ENCODE data around the gene TENM4.

Gene TENM4

DNA sequence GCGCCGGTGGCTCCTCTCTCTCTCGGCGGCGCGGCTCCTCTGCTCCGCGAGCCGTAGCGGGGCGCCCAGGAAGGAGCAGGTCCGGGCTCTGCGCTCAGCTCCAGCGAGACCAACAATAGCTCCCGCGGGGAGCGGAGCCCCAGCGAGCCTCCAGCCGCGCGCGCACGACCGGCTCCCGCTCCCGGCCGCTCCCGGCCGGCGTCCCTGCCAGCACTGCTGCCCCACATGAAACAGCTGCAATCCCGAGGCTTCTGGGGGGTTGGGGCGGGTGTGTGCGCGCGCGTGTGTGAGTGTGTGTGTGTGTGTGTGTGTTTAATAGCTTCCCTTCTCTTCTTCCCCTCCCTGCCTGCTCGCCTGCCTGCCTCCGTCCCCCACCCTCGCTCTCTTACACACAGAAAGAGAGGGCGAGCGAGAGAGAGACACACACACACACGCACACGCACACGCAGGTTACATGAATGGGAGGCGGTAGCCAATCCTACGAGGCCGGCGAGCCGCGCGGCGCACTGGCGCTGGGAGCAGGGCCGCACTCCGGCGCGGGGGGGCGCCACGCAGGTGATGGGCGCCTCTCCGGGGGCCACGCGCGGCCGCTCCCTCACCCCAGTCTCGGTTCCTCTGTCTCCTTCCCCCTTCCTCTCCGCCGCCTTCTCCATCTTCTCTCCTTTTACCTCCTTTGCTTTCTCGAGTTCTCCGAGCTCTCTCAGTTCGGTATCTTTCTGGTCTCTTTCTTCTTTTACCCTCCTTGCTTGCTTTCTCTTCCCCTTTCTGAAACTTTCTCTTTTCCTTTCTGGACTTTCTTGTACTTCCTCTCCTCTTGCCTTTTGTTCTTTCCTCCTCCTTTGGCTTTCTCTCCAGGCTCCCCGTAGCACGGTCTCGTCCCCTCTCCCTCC lies at the start of gene TENM4:
Gene TENM4, minus strand, starts transcription at position 460 of the 890 bp plus-strand sequence. CDS start 371,086 bp downstream, outside the sequence.
- TF ChIP-seq, protein P1, sequence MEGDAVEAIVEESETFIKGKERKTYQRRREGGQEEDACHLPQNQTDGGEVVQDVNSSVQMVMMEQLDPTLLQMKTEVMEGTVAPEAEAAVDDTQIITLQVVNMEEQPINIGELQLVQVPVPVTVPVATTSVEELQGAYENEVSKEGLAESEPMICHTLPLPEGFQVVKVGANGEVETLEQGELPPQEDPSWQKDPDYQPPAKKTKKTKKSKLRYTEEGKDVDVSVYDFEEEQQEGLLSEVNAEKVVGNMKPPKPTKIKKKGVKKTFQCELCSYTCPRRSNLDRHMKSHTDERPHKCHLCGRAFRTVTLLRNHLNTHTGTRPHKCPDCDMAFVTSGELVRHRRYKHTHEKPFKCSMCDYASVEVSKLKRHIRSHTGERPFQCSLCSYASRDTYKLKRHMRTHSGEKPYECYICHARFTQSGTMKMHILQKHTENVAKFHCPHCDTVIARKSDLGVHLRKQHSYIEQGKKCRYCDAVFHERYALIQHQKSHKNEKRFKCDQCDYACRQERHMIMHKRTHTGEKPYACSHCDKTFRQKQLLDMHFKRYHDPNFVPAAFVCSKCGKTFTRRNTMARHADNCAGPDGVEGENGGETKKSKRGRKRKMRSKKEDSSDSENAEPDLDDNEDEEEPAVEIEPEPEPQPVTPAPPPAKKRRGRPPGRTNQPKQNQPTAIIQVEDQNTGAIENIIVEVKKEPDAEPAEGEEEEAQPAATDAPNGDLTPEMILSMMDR (IDR thresholded peaks at IDR 0.05; ENCODE audit: low read depth, low read length) = no peak; the same call in 1 of the 2 replicates
- peak; percentile 43 for DNase-seq (ENCODE audit: extremely low read depth, low read depth)

DNA sequence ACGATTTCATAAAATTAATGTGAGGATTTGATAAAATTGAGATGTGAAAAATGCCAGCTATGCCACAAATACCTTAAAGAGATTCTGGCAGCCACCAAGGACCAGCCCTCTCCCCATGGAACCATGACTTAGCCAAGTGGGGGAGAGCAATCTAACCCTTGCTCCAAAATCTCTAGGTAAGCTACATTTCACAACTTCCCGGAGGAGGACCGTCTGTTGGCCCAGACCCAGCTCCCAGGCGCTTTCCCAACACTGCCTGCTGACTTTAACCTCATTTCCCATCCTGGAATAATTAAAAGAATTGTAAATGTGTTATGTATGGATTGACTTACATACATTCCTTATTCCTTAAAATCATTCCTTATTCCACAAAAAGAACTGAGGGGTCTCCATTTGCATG lies 47.5 kb upstream of the TENM4 start:
- DNase-seq (ENCODE audit: extremely low read depth, low read depth) = no peak
- TF ChIP-seq, protein P1 (IDR thresholded peaks at IDR 0.05; ENCODE audit: low read depth, low read length) = no peak

DNA sequence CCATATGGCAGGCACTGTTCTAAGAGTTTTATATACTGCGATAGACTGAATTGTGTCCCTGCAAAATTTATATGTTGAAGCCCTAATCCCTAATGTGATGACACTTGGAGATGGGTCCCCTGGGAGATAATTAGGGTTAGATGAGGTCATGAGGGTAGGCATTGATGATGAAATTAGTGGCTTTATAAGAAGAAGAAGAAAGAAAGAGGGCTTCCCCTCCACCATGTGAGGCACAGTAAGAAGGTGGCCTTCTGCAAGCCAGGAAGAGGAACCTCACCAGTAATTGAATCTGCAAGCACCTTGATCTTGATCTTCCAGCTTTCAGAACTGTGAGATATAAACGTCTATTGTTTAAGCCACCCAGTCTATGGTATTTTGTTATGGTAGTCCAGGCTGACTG lies 46.6 kb upstream of the TENM4 start:
- DNase-seq (ENCODE audit: extremely low read depth, low read depth) = no peak

DNA sequence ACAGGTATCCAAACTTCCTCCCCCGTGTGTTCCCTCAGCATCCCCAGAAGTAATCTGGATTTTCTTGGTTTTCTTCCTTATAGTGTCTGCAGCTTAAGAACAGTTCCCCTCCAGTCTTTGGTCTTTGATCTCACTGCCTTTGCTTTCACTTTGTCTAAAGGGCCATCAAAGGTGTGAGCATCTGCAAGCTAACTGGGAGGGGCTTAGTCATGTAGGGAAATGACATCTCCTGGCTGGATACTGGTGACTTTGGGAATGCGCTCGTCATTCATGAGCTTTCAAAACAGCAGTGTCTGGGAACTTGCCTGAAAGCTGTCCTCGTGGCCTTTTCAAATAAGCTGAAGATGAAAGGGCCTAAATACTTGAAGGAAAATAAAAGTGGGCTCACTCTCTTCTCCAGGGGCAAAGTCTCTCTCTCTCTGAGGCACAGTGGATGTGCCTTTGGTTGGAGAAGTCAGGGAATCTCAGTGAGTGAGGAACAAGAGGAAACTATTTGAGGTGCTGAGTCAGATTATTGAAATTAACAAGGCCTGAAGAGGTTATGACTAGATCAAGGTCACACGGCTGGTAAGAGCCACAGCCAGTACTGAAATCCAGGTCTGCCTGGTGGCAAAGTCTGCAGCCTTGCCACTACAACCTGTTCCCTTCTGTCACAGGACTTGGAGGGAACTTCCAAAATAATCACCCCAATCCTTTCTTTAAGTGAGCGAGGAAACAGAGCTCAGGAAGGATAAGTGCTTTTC lies 45.6 kb upstream of the TENM4 start:
- no peak for DNase-seq (ENCODE audit: extremely low read depth, low read depth)
- TF ChIP-seq, protein P1 (IDR thresholded peaks at IDR 0.05; ENCODE audit: low read depth, low read length) = no peak

More for the DNA sequence above, 46.6 kb upstream of the TENM4 start:
- TF ChIP-seq, protein P1 (IDR thresholded peaks at IDR 0.05; ENCODE audit: low read depth, low read length) = no peak

DNA sequence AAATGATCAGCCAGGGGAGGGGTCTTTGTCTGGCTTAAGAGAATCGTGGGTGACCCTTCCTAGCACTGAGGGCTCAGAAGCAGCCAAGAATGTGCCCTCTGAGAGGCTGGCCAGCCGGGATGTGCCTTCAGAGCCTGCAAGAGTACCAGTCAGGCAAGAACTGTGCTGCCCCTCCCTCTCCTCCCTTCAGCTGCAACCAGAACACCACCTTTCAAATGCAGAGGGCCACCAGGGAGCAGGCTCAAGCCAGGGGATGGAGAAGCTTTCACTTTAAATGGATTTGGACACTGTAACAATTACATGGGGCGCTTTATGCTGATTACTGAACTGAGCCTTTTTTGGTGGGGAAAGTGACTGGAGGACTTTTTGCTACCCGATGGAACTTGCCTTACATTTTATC lies 44.9 kb upstream of the TENM4 start:
- TF ChIP-seq, protein P1 (IDR thresholded peaks at IDR 0.05; ENCODE audit: low read depth, low read length) = no peak
- DNase-seq (ENCODE audit: extremely low read depth, low read depth) = no peak

DNA sequence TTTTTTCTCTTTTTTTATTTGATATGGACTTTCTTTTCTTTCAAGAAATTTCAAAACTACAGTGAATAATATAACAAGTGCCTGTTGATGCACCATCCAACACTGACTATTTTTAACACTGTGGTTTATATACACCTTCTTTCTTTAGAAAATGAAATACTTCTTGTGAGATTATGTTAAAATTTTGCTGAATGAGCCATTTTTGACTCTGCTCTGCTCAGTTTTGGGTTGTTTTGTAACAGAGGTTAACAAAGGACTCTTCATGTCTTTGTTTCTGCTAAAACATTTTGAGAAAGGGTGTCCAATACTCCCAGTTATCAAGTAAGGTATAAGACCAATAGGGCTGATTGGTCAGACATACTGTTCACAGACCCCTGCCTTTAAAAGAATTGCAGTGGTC lies 44.0 kb upstream of the TENM4 start:
- no peak for DNase-seq (ENCODE audit: extremely low read depth, low read depth)
- TF ChIP-seq, protein P1 (IDR thresholded peaks at IDR 0.05; ENCODE audit: low read depth, low read length) = no peak

DNA sequence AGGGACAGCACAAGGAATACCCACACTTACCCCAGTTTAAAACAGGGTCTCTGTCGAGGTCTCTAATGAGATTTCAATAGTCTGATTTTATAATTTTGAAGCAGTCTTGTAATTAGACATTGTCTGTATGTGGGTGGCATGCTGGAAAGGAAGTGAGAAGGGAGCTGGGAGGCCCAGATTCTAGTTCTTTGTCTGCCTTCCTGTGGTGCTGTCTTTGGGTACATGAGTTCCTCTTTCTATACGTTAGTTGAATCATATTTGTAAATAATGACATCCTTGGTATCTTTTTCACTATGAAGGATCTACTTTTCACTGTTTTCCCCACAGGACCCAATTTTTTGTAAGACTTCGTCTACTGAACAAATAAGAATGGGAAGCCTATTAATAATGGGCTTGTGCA lies 42.0 kb upstream of the TENM4 start:
- DNase-seq (ENCODE audit: extremely low read depth, low read depth) = no peak
- TF ChIP-seq, protein P1 (IDR thresholded peaks at IDR 0.05; ENCODE audit: low read depth, low read length) = no peak

Data from AG09319 (cell line).